K562 (cell line): Measurements from ENCODE around the gene SYNJ2.

Experiments
- GMEB1 ChIP-seq: fragments of 250-450 bp; sonication (Bioruptor Pico); IDR thresholded peaks from 2 replicates; pipeline ENCODE4 v1.4.0; 2020; ENCODE audit warnings: mild to moderate bottlenecking
- TF ChIP-seq, protein P1 (sequence below): sonication (generic); formaldehyde crosslinking; IDR thresholded peaks from 2 replicates; pipeline ENCODE4 v1.8.0; 2022; ENCODE audit warnings: mild to moderate bottlenecking, missing genetic modification reagents
- TF ChIP-seq, protein P2 (sequence below), 2 experiments: fragments of 450-650 bp; conservative IDR thresholded peaks; 2 replicates each; pipeline ENCODE4 v1.6.1; 2017; ENCODE audit warnings: mild to moderate bottlenecking in 2 of 2, moderate library complexity in 2 of 2
- TF ChIP-seq, protein P3 (sequence below): sonication (generic); formaldehyde crosslinking; IDR thresholded peaks from 2 replicates; pipeline ENCODE4 v1.8.1; 2023; ENCODE audit warnings: mild to moderate bottlenecking, missing genetic modification reagents
- TF ChIP-seq, protein P4 (sequence below), 2 experiments: fragments of 250-450 bp in 1 of 2; fragments of 450-650 bp in 1 of 2; sonication (Bioruptor Pico) in 1 of 2; IDR thresholded peaks; 2 replicates each; pipeline versions ENCODE4 v1.6.1 to v1.8.0; 2016 to 2021; ENCODE audit warnings: mild to moderate bottlenecking in 2 of 2, moderate library complexity in 2 of 2, missing compliant biosample characterization in 1 of 2, missing genetic modification characterization in 1 of 2

GRCh38 chr6:157997893-157998608, 16.4 kb downstream of the SYNJ2 start:
- TF ChIP-seq, protein P1, sequence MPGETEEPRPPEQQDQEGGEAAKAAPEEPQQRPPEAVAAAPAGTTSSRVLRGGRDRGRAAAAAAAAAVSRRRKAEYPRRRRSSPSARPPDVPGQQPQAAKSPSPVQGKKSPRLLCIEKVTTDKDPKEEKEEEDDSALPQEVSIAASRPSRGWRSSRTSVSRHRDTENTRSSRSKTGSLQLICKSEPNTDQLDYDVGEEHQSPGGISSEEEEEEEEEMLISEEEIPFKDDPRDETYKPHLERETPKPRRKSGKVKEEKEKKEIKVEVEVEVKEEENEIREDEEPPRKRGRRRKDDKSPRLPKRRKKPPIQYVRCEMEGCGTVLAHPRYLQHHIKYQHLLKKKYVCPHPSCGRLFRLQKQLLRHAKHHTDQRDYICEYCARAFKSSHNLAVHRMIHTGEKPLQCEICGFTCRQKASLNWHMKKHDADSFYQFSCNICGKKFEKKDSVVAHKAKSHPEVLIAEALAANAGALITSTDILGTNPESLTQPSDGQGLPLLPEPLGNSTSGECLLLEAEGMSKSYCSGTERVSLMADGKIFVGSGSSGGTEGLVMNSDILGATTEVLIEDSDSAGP (CRISPR knock-in tag) = no peak
- no peak for TF ChIP-seq GMEB1 (CRISPR knock-in tag)
- TF ChIP-seq, protein P2, sequence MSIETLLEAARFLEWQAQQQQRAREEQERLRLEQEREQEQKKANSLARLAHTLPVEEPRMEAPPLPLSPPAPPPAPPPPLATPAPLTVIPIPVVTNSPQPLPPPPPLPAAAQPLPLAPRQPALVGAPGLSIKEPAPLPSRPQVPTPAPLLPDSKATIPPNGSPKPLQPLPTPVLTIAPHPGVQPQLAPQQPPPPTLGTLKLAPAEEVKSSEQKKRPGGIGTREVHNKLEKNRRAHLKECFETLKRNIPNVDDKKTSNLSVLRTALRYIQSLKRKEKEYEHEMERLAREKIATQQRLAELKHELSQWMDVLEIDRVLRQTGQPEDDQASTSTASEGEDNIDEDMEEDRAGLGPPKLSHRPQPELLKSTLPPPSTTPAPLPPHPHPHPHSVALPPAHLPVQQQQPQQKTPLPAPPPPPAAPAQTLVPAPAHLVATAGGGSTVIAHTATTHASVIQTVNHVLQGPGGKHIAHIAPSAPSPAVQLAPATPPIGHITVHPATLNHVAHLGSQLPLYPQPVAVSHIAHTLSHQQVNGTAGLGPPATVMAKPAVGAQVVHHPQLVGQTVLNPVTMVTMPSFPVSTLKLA (conservative IDR thresholded peaks at IDR 0.05) = no peak
- TF ChIP-seq, protein P3, sequence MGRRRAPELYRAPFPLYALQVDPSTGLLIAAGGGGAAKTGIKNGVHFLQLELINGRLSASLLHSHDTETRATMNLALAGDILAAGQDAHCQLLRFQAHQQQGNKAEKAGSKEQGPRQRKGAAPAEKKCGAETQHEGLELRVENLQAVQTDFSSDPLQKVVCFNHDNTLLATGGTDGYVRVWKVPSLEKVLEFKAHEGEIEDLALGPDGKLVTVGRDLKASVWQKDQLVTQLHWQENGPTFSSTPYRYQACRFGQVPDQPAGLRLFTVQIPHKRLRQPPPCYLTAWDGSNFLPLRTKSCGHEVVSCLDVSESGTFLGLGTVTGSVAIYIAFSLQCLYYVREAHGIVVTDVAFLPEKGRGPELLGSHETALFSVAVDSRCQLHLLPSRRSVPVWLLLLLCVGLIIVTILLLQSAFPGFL (CRISPR knock-in tag) = no peak
- TF ChIP-seq, protein P4, sequence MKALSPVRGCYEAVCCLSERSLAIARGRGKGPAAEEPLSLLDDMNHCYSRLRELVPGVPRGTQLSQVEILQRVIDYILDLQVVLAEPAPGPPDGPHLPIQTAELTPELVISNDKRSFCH (CRISPR knock-in tag; IDR thresholded peaks at IDR 0.05) = no peak
- TF ChIP-seq, protein P4 (tag; IDR thresholded peaks at IDR 0.05) = no peak
